ENCODE results near the gene DNAI2. TPM values are rescaled to one million over a fixed set of nuclear protein-coding genes. Genes with fewer than 3 reads are reported as not detected.

The DNAI2 gene
- total RNA-seq, 1 donor from 2014 or later: not detected

DNA sequence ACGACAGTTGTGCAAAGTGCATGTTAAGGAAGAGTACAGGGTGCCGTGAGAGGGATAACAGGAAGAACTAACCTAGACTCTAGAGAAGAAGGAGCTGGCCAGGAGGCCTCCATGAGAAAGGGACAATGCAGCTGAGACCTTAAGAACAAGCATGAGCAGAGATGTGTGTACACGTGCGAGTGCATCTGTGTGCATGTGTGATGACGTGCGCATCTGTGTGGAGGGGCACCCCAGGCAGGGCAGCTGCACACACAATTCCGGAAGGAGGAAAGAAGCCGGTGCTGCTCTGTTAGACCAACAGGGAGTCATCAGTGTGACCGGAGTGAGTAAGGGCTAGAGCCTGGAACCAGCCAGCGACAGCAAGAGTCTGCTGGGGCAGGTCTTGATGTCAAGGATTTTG is 44.4 kb downstream of the DNAI2 start:
- Mint-ChIP-seq H3K4me3 (ENCODE audit: low read depth) (no peak overlapping the region), H3K27me3 (peaks cover 28% of the 10 kb centered on the region), H3K27ac (no peak overlapping the region), H3K9me3 (ENCODE audit: low read depth) (no peaks in the 10 kb centered on the region), H3K36me3 (ENCODE audit: insufficient read depth) (no peaks in the 10 kb centered on the region), H3K4me1 (ENCODE audit: low read depth) (no peaks in the 10 kb centered on the region)
- DNase-seq (ENCODE audit: low spot score, unreplicated experiment): no peak
- TF ChIP-seq CTCF (IDR thresholded peaks at IDR 0.05; ENCODE audit: unreplicated experiment): no peak

- no peak for DNase-seq (ENCODE audit: low spot score, unreplicated experiment)
- Mint-ChIP-seq H3K27ac (no peak overlapping the region), H3K36me3 (ENCODE audit: insufficient read depth) (no peaks in the 10 kb centered on the region), H3K27me3 (peaks cover 69% of the 10 kb centered on the region), H3K4me1 (ENCODE audit: low read depth) (peaks cover 4% of the 10 kb centered on the region), H3K4me3 (ENCODE audit: low read depth) (no peak overlapping the region), H3K9me3 (ENCODE audit: low read depth) (no peaks in the 10 kb centered on the region)
- no peak for TF ChIP-seq CTCF (IDR thresholded peaks at IDR 0.05; ENCODE audit: unreplicated experiment)
Observed at GRCh38 chr17:74324521-74324920, 50.5 kb downstream of the DNAI2 start.

- H3K4me1 Mint-ChIP-seq (ENCODE audit: low read depth): peaks cover 5% of the 10 kb centered on the region
- H3K9me3 Mint-ChIP-seq (ENCODE audit: low read depth): no peaks in the 10 kb centered on the region
- H3K4me3 Mint-ChIP-seq (ENCODE audit: low read depth): peak overlapping the region; percentile 31
- no peak overlapping the region for H3K27ac Mint-ChIP-seq
- no peaks in the 10 kb centered on the region for H3K36me3 Mint-ChIP-seq (ENCODE audit: insufficient read depth)
- no peak for DNase-seq (ENCODE audit: low spot score, unreplicated experiment)
- peaks cover 70% of the 10 kb centered on the region for H3K27me3 Mint-ChIP-seq
- no peak for TF ChIP-seq CTCF (IDR thresholded peaks at IDR 0.05; ENCODE audit: unreplicated experiment)
Observed at GRCh38 chr17:74325376-74325742, 51.3 kb downstream of the DNAI2 start.

GRCh38 chr17:74325743-74326379 is 51.8 kb downstream of the DNAI2 start, which contains the start of gene KIF19:
Gene KIF19, plus strand, starts transcription at chr17:74326226. Its CDS starts 124 bp downstream, at chr17:74326350.
- Mint-ChIP-seq H3K36me3 (ENCODE audit: insufficient read depth) (no peaks in the 10 kb centered on the region), H3K9me3 (ENCODE audit: low read depth) (no peaks in the 10 kb centered on the region), H3K27me3 (peaks cover 65% of the 10 kb centered on the region), H3K4me1 (ENCODE audit: low read depth) (peaks cover 8% of the 10 kb centered on the region), H3K27ac (no peak within 1 kb of the TSS), H3K4me3 (ENCODE audit: low read depth) (peak within 1 kb of the TSS; percentile 41)
- peak; percentile 26 for DNase-seq (ENCODE audit: low spot score, unreplicated experiment)
- TF ChIP-seq CTCF (IDR thresholded peaks at IDR 0.05; ENCODE audit: unreplicated experiment): no peak

DNA sequence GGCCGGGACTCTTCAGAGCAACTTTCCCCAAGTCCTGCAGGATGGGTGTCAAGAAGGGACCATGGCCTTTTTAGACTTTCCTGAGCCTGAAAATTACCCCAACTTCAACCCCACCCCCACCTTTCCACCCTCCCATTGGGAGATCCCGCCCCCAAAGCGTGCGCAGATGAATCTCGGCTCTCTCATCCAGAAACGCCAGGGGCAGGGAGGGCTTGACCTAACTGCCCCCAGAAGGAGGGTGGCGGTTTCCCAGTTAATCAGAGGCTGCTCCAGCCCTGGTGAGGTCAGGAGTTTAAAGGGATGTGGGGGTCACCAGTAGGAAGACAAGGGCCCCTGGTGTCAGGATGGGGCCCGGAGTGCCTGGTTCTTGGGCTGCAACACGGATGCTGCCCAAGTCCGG is 52.5 kb downstream of the DNAI2 start:
- Mint-ChIP-seq H3K9me3 (ENCODE audit: low read depth) (no peaks in the 10 kb centered on the region), H3K27ac (no peak overlapping the region), H3K27me3 (peaks cover 60% of the 10 kb centered on the region), H3K4me3 (ENCODE audit: low read depth) (peak overlapping the region; percentile 41), H3K36me3 (ENCODE audit: insufficient read depth) (no peaks in the 10 kb centered on the region), H3K4me1 (ENCODE audit: low read depth) (peaks cover 8% of the 10 kb centered on the region)
- TF ChIP-seq CTCF (IDR thresholded peaks at IDR 0.05; ENCODE audit: unreplicated experiment): no peak
- no peak for DNase-seq (ENCODE audit: low spot score, unreplicated experiment)
